Measurements from ENCODE around the gene P2RY14. TPM values are rescaled to one million over a fixed set of nuclear protein-coding genes. Genes with fewer than 3 reads are reported as not detected.
"Not testable (repeated sequence)": the region's sequence is repeated elsewhere in the genome, so short reads cannot be mapped to it uniquely, and the experiment has no call there.

P2RY14 gene
- total and polyA plus RNA-seq, 8 donors, result 1.7 to 43.2 (median 9.2) TPM

GRCh38 chr3:151236736-151237135, 41.6 kb downstream of the P2RY14 start:
- TF ChIP-seq POLR2A (IDR thresholded peaks at IDR 0.05) (no peak), EP300 (IDR thresholded peaks at IDR 0.05) (no peak), POLR2AphosphoS5 (IDR thresholded peaks at IDR 0.05) (no peak)
- TF ChIP-seq, protein P1, sequence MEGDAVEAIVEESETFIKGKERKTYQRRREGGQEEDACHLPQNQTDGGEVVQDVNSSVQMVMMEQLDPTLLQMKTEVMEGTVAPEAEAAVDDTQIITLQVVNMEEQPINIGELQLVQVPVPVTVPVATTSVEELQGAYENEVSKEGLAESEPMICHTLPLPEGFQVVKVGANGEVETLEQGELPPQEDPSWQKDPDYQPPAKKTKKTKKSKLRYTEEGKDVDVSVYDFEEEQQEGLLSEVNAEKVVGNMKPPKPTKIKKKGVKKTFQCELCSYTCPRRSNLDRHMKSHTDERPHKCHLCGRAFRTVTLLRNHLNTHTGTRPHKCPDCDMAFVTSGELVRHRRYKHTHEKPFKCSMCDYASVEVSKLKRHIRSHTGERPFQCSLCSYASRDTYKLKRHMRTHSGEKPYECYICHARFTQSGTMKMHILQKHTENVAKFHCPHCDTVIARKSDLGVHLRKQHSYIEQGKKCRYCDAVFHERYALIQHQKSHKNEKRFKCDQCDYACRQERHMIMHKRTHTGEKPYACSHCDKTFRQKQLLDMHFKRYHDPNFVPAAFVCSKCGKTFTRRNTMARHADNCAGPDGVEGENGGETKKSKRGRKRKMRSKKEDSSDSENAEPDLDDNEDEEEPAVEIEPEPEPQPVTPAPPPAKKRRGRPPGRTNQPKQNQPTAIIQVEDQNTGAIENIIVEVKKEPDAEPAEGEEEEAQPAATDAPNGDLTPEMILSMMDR (IDR thresholded peaks at IDR 0.05), result no peak
- Histone ChIP-seq H3K4me3 (no peak overlapping the region), H3K36me3 (no peaks in the 10 kb centered on the region), H3K9me3 (no peaks in the 10 kb centered on the region), H3K27ac (peak overlapping the region in 1 of 5 donors; percentile 22), H3K4me1 (peaks cover 0 to 28% (median 12%) of the 10 kb centered on the region in 4 donors), H3K27me3 (no peaks in the 10 kb centered on the region)
- DNase-seq, result no peak
- 83 to 88% (median 85%) methylated on average over 7 of the region's 7 CpGs for WGBS, 5 donors
- intact Hi-C loops (cut with DNase I; ENCODE audit: low total_unique reads), result no loop called here

DNA sequence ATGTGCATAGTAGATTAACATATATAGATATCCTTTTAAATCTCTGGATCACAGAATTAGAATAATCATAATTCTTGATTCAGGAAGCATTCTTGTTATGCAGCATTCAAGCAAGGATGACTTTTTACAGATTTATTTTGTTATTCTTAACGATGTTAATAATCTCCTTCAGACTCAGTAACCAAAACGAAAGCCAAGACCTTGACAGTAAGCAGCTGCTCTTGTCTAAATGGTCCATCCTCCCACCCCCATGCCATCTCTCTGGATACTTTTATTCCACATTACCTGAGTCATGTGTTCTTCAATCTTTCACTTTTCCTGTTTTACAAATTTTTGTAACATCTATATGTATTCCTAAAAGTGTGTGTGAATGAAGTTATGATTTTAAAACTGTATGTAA, 42.0 kb downstream of the P2RY14 start:
- H3K4me1 ChIP-seq, result peaks cover 0 to 28% (median 14%) of the 10 kb centered on the region in 4 donors
- TF ChIP-seq POLR2A (IDR thresholded peaks at IDR 0.05) (no peak), POLR2AphosphoS5 (IDR thresholded peaks at IDR 0.05) (no peak), EP300 (IDR thresholded peaks at IDR 0.05) (no peak)
- TF ChIP-seq, protein P1 (IDR thresholded peaks at IDR 0.05), result no peak
- intact Hi-C loops (cut with DNase I; ENCODE audit: low total_unique reads), result no loop called here
- H3K27me3 ChIP-seq, result no peaks in the 10 kb centered on the region
- DNase-seq, result peak in 1 of 2 donors; percentile 39
- WGBS, 5 donors, result 53 to 76% (median 71%) methylated on average over 2 of the region's 2 CpGs
- no peak overlapping the region for H3K4me3 ChIP-seq
- no peaks in the 10 kb centered on the region for H3K9me3 ChIP-seq
- peak overlapping the region in 1 of 5 donors; percentile 62 for H3K27ac ChIP-seq
- no peaks in the 10 kb centered on the region for H3K36me3 ChIP-seq

DNA sequence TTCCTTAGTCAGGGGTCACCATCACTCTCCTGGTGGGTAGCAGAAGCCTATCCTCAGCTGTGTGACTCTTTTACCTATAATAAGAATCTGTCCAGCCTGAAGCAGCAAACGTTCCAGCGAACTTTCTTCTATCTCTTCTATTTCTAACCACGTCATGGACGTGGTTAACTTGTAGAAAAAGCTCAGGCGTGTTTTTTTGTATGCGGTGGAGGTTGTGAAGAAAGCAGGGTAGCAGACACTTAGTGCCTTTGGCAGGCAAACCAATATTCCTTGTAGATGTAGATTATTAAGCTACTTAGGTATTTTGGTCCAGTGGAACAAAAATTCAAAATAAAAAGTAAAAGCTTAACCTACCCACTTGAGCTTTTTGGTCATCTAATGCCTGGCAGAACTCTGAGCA, 43.5 kb downstream of the P2RY14 start:
- WGBS, 5 donors, result 86 to 90% (median 89%) methylated on average over 6 of the region's 6 CpGs
- TF ChIP-seq, protein P1 (IDR thresholded peaks at IDR 0.05), result no peak
- TF ChIP-seq POLR2A (IDR thresholded peaks at IDR 0.05), result no peak
- TF ChIP-seq EP300 (IDR thresholded peaks at IDR 0.05), result no peak
- TF ChIP-seq POLR2AphosphoS5 (IDR thresholded peaks at IDR 0.05), result no peak
- Histone ChIP-seq H3K27ac (peak overlapping the region in 2 of 5 donors; percentile 23 to 62), H3K36me3 (no peaks in the 10 kb centered on the region), H3K9me3 (no peaks in the 10 kb centered on the region), H3K4me3 (no peak overlapping the region), H3K4me1 (peaks cover 0 to 36% (median 14%) of the 10 kb centered on the region in 4 donors), H3K27me3 (no peaks in the 10 kb centered on the region)
- DNase-seq, result no peak
- intact Hi-C loops (cut with DNase I; ENCODE audit: low total_unique reads), result no loop called here

DNA sequence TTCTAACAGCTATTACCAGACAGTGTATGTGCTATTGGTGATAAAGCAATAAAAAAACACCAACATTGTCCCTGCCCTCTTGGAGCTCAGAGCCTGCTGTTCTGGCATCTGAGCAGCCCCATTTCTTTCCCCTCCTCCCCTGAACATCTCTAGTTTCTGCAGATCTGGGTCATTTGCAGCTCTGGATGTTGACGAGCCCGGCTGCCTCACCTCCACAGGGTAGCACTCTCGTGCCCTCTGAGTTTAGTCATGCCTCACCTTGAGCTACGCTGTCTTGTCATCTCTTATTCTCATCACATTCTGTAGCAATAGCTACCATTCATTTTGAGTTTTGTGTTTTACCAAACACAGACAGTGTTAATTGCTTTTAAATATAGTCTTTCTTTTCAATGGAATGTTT, 45.4 kb downstream of the P2RY14 start:
- peaks cover 4 to 50% (median 28%) of the 10 kb centered on the region in 4 donors for H3K4me1 ChIP-seq
- WGBS, 5 donors, result 88 to 95% (median 92%) methylated on average over 4 of the region's 4 CpGs
- H3K27ac ChIP-seq, result peak overlapping the region in 1 of 5 donors; percentile 24
- no peaks in the 10 kb centered on the region for H3K36me3 ChIP-seq
- DNase-seq, result no peak
- H3K4me3 ChIP-seq, result no peak overlapping the region
- H3K27me3 ChIP-seq, result no peaks in the 10 kb centered on the region
- TF ChIP-seq, protein P1 (IDR thresholded peaks at IDR 0.05), result no peak
- TF ChIP-seq EP300 (IDR thresholded peaks at IDR 0.05) (no peak), POLR2AphosphoS5 (IDR thresholded peaks at IDR 0.05) (no peak), POLR2A (IDR thresholded peaks at IDR 0.05) (no peak)
- no peaks in the 10 kb centered on the region for H3K9me3 ChIP-seq
- intact Hi-C loops (cut with DNase I; ENCODE audit: low total_unique reads), result no loop called here

DNA sequence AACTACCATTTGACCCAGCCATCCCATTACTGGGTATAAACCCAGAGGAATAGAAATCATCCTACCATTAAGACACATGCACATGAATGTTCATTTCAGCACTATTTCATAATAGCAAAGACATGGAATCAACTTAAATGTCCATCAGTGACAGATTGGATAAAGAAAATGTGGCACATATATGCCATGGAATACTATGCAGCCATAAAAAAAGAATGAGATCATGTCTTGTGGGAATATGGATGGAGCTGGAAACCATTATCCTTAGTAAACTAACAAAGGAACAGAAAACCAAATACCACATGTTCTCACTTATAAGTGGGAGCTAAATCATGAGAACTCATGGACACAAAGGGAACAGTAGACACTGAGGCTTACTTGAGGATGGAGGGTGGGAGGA, 45.9 kb downstream of the P2RY14 start:
- H3K27me3 ChIP-seq; H3K36me3 ChIP-seq; H3K9me3 ChIP-seq; intact Hi-C loops (cut with DNase I; ENCODE audit: low total_unique reads); DNase-seq; H3K4me3 ChIP-seq: not testable (repeated sequence)
- Histone ChIP-seq H3K27ac (peak overlapping the region in 1 of 5 donors; percentile 20), H3K4me1 (peaks cover 4 to 56% (median 32%) of the 10 kb centered on the region in 4 donors)

Measured in stomach (tissue), 9 donors.